GM20000 (cell line): ENCODE measurements around the gene DNAH12.

Experiments
- DNase-seq: peaks from one replicate; pipeline ENCODE4 v3.0.0; 2012; ENCODE audit warnings: low spot score
- TF ChIP-seq, protein P1 (sequence below): IDR thresholded peaks from 2 replicates; pipeline ENCODE4 v1.5.1; 2012; ENCODE audit warnings: mild to moderate bottlenecking, control low read depth; ENCODE audit errors: extremely low read depth, missing control alignments

DNAH12 gene

DNA sequence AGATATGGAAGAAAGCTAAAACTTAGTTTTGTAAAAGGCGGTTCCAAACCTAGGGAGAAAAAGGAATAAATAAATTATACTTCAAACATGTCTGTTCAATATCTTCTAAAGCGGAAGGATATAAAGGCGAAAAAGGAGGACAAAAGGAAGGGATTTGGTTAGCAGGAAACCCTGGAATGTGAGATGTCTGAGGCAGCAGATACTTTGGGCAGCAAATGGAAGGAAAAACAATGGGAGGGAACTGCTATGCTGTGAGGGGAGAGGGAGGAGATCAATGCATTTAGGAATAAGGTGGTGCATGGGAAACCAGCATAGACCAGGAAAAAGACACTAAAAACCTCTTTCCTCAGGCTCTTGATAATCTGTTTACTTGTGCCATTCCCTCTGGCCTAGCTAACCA is 120.8 kb downstream of the DNAH12 start:
- DNase-seq, result no peak
- TF ChIP-seq, protein P1, sequence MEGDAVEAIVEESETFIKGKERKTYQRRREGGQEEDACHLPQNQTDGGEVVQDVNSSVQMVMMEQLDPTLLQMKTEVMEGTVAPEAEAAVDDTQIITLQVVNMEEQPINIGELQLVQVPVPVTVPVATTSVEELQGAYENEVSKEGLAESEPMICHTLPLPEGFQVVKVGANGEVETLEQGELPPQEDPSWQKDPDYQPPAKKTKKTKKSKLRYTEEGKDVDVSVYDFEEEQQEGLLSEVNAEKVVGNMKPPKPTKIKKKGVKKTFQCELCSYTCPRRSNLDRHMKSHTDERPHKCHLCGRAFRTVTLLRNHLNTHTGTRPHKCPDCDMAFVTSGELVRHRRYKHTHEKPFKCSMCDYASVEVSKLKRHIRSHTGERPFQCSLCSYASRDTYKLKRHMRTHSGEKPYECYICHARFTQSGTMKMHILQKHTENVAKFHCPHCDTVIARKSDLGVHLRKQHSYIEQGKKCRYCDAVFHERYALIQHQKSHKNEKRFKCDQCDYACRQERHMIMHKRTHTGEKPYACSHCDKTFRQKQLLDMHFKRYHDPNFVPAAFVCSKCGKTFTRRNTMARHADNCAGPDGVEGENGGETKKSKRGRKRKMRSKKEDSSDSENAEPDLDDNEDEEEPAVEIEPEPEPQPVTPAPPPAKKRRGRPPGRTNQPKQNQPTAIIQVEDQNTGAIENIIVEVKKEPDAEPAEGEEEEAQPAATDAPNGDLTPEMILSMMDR, result no peak

DNA sequence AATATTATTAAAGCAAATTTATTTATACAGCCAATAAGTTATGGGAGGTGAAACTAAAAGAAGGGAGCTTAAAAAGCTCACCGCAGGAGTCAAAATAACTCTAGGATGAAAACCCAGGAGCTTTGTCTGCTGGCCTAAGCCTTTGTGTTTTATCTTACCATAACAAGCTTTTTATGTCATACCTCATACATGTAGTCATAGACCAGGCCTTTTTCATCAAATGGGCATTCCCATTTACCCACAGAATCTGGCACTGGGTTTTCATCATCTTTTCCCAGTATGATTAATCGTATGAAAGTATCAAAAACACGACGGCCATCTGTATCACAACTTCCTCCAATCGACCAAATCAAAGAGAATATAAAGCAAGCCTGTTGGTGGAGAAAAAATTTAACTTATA is 122.8 kb downstream of the DNAH12 start:
- DNase-seq, result no peak
- TF ChIP-seq, protein P1, result no peak

DNA sequence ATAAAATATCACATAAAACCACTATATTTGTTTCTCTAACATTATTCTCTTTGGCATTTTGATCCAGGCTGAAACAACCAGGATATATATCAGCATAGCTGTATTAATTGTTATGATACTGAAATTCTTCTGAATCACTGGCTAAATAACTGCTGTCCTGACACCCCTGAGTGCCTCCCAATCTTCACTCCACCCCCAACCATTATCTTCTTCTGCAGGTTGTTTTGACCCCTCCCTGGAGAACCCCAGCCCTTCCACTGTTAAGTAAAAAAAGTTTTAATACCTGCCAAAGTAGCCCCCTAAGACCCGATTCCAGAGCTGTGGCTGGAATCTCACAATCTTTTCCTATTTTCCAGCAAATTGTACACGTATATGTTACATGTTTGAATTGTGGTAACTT is 124.1 kb downstream of the DNAH12 start:
- DNase-seq, result no peak
- TF ChIP-seq, protein P1, result no peak

DNA sequence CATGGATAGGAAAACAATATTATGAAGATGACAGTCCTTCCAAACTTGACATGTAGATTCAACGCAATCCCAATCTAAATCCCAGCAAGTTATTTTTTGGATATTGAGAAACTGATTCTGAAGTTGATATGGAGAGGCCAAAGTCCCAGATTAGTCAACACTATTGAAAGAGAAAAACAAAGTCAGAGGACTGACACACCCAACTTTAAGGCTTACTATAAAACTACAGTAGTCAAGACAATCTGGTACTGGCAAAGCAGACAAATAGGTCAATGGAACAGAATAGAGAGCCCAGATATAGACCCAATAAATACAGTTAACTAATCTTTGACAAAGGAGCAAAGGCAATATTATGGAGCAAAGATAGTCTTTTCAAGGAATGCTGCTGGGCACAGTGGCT is 132.4 kb downstream of the DNAH12 start:
- no peak for DNase-seq
- TF ChIP-seq, protein P1, result no peak

DNA sequence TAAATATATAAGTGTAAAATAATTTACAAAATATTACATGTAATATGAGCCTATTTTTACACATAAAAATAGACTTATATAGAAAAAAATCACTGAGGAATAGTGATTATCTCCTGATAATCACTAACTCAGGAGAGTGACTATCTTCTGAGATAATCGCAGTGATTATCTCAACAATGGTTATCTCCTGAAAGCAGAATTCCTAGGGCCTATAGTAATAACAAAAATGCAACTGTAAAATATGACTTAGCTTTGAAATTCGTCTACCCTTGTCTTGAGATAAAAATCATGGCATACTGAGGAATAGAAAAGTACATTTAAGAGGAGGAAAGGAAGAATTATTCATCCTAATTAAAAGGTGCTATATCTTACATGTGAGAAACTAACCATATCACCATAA is 134.7 kb downstream of the DNAH12 start:
- DNase-seq, result no peak
- TF ChIP-seq, protein P1, result no peak

DNA sequence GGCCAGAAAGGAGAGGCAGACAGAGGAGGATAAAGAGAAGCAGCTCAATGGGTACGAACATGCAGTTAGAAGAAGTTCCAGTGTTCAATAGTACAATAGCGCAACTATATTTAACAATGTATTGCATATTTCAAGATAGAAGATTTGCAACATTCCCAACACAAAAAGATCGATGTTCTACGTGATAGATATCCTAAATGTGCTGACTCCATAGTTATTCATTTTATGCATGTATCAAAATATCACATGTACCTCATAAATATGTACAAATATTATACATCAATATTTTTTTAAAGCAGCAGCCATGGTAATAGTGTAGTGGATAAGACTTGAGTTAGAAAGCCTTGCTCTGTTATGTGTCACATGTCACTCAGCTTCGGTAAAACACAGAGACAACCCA is 141.5 kb downstream of the DNAH12 start:
- TF ChIP-seq, protein P1, result no peak
- no peak for DNase-seq

DNA sequence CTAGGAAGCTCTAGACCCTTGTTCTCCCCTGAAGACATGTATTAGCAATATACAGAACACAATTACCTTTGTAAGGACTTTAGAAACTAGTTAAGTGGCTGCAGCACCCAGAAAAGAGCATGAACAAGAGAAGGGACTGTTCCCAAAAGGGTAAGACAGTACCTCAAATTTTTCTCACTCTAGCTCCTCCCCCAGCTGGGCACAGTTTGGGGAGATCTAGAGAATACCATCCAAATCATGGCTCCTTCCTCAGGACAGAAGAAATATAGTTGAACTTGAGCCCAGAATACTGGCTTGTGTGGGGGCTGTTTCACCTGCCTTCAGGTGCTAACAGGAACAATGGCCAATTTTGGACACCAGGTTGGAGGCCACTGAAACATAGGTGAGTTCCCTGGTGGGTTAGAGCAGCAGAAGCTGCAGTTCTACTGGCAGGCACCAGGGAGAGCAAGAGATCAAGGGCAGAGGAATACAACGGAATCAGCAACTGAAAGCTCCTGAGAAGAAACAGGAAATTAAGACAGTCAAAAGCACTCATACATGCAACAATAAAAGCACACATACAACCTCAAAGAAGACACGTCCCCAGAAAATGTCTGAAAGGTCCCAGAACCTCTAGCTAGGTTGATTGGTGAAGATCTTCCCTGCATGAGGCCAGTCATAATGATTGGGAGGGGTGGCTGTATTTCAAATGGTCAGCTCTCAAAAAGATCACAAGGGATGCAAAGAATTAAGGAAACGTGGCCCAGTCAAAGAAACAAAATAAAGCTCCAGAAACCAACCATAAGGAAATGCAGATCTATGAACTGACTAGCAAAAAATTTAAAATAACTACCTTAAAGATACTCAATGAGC is 146.7 kb downstream of the DNAH12 start:
- DNase-seq, result peak; percentile 66
- TF ChIP-seq, protein P1, result peak; percentile 83
